Activated CD4-positive, alpha-beta T cell treated with anti-CD3 and anti-CD28 coated beads for 48 hours (primary cell): ENCODE results near the gene CMKLR1.

ENCODE experiments used
- DNase-seq: peaks from one replicate; pipeline ENCODE4 v3.0.0-alpha.2; 2020

Gene CMKLR1

GRCh38 chr12:108315486-108316105, 23.5 kb downstream of the CMKLR1 start:
- no peak for DNase-seq

GRCh38 chr12:108313606-108314351, 25.3 kb downstream of the CMKLR1 start:
- no peak for DNase-seq

- no peak for DNase-seq
Measured at GRCh38 chr12:108313241-108313605, 25.9 kb downstream of the CMKLR1 start.

DNA sequence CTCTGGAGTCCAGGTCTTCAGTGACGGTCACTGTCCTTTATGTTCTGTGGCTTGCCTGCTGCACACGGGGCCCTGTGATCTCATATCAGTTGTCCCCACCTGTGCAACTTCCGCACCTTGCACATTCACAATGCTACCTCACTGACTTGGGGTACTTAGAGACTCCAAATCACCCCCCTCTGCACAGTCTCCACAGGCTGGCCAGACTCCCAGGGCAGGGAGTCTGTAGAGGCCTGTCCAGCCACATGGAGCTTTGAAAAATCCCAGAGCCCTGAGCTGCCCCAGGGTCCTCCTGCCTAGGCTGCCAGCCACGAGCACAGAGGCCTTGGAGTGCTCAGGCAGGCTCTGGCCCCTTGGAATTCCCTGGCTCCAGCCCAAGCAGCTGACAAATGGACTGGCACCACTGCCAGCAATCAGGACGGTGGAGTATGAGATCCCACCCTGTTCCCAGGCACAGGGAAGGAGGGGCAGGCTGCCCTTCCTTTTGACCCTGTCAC, 26.4 kb downstream of the CMKLR1 start:
- no peak for DNase-seq

GRCh38 chr12:108312073-108312659, 26.9 kb downstream of the CMKLR1 start:
- DNase-seq, result no peak

- no peak for DNase-seq
Measured at GRCh38 chr12:108311605-108312004, 27.5 kb downstream of the CMKLR1 start.

- no peak for DNase-seq
Measured at GRCh38 chr12:108310489-108310888, 28.6 kb downstream of the CMKLR1 start.

DNA sequence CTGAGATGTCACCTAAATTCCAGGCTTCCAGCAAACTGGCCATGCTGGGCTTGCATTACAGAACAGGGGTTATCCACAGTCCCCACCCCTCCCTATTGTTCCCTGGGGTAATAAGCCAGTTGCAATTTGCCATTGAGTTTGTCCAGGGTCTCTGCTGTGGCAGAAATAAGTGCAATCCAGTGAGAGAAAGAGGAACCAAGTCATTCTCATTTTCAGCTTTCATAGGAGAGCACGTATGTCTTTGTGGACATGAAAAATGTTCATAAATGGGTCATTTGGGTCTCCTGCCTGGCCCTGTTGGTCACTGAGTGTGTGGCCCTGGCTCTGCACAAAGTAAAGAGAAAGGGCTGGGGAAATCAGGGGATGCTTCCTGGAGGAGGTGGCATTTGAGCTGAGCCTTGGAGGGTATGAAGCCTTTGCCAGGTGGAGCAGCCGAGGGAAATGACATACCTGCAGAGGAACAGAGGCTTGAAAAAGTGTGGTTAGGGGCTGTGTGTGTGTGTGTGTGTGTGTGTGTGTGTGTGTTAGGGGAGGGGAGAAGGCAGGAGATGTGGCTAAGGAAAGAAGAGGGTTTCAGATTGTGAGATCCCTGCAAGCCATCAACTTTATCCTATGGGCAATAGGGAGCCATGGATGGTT, 29.3 kb downstream of the CMKLR1 start:
- DNase-seq, result no peak

- no peak for DNase-seq
Measured at GRCh38 chr12:108308395-108309085, 30.6 kb downstream of the CMKLR1 start.

- no peak for DNase-seq
Measured at GRCh38 chr12:108307006-108307405, 32.1 kb downstream of the CMKLR1 start.

DNA sequence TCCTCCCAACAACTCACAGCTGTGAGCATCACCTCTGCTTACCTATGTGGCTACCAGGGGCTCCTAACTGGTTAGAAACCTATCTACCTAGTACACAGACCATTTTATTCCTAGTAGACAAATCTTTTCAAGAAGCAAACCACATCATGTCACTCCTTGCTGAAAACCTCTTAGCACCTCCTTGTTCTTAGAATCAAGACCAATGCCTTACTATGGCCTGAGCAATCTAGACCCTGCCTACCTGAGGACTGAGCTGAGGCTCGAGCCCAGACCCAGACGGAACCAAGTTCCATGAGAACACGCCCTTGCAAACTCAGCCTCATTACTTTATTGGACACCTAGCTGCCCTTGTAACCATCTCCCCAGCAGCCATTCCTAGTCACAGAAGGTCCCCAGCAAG, 32.6 kb downstream of the CMKLR1 start:
- no peak for DNase-seq

GRCh38 chr12:108305991-108306501, 33.1 kb downstream of the CMKLR1 start:
- no peak for DNase-seq

DNA sequence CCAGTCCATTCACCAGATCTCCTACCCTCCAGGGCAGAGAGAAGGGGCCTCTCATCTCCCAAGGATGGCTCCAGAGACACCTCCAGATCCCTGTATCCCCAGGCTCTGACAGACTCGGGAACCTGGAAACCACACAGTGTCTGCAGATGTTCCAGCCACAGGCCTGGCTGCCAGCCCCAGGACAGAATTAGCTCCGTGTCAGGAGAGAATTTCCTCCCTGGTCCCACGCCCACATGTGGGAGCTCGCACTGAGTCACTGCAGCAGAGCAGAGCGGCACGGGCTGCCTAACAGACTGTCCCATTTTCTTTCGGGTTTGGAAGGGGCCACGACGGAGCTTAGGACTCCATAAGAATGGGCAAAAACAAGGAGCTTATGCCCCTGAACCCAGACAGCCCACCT, 33.6 kb downstream of the CMKLR1 start:
- DNase-seq, result peak; percentile 29

DNA sequence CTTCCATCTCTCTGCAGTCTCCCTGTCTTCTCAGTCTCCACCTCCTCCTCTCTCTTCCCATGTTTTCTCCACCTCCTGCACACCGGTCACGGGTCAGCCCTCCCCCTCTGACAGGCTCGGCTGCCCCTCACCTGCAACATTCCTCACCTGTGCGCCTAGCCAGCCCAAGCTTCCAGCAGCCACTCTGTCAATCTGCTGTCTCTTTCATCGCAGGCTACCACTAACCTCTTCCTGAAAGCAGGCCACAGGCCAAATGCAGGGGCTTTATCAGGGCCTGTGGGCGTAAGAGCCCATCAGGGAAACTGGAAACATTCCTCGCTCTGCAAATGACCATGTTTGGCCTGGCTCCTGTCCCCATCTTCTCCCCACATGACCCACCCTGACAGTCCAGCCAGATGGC, 34.5 kb downstream of the CMKLR1 start:
- DNase-seq, result no peak

- no peak for DNase-seq
Measured at GRCh38 chr12:108303703-108304102, 35.4 kb downstream of the CMKLR1 start.

- DNase-seq, result no peak
Measured at GRCh38 chr12:108302403-108303311, 36.5 kb downstream of the CMKLR1 start.

DNA sequence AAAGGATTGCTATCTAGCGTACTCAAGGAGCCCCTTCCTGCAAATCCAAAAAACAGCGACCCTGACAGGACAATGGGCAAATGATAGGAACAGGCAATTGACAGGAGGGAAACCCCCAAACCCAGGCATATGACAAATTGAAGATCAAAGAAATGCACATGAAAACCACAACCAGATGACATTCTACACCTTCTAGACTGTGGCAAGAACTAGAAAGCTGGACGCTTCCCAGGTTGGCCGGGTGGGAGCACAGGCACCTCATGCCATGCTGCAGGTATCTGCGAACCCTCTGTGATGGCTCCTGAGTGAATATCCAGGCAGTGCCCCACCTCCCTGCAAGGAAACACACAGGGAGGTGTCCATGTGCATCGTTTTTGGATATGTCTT, 37.1 kb downstream of the CMKLR1 start:
- DNase-seq, result no peak

DNA sequence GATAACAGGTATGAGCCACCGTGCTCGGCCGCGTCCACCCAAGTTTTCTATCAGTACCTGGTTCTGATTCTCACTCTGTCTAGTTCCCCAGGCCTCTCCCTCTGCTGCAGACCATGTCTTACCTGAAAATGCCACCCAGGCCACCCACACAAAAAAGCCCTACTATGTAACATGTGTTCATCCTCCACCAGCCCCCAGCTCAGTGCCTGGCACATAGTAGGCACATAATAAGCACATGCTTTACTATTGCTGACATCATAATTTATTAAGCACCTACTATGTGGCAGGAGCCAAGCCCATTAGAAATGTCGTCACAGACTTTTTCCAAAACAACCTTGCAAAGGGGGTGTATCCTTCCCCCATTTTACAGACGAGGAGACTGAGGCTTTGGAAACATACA, 37.8 kb downstream of the CMKLR1 start:
- no peak for DNase-seq

GRCh38 chr12:108299980-108300696, 39.0 kb downstream of the CMKLR1 start:
- DNase-seq, result no peak

GRCh38 chr12:108299516-108299915, 39.6 kb downstream of the CMKLR1 start:
- no peak for DNase-seq

GRCh38 chr12:108298761-108299275, 40.3 kb downstream of the CMKLR1 start:
- no peak for DNase-seq
